Loucy (cell line): ENCODE results near the gene DRD4.

ENCODE experiments used
- H2AFZ ChIP-seq: fragments of 200-600 bp; sonication (generic); 2 replicates; pipeline ENCODE4 v1.6.0; 2016; ENCODE audit warnings: antibody characterized with exemption, mild to moderate bottlenecking, low read length, moderate library complexity
- H3F3A ChIP-seq: fragments of 200-600 bp; 2 replicates; pipeline ENCODE4 v1.6.0; 2016; ENCODE audit warnings: antibody characterized with exemption, low read depth, mild to moderate bottlenecking
- H3K27me3 ChIP-seq: fragments of 200-600 bp; sonication (generic); 2 replicates; pipeline ENCODE4 v1.6.1; 2014; ENCODE audit warnings: low read length, mild to moderate bottlenecking; ENCODE audit not compliant: insufficient read depth, poor library complexity, severe bottlenecking
- H3K36me3 ChIP-seq: fragments of 200-600 bp; sonication (generic); 2 replicates; pipeline ENCODE4 v1.6.1; 2016; ENCODE audit warnings: low read length; ENCODE audit not compliant: insufficient read depth
- H3K4me1 ChIP-seq: fragments of 200-600 bp; sonication (generic); 2 replicates; pipeline ENCODE4 v1.5.1; 2014; ENCODE audit warnings: low read length, mild to moderate bottlenecking; ENCODE audit not compliant: insufficient read depth, poor library complexity, severe bottlenecking
- H3K4me2 ChIP-seq: fragments of 200-600 bp; sonication (generic); 2 replicates; pipeline ENCODE4 v1.6.0; 2014; ENCODE audit warnings: antibody characterized with exemption, low read length, low read depth, mild to moderate bottlenecking; ENCODE audit not compliant: poor library complexity, severe bottlenecking
- H3K4me3 ChIP-seq: fragments of 200-600 bp; sonication (generic); 2 replicates; pipeline ENCODE4 v1.5.1; 2014; ENCODE audit warnings: low read length, mild to moderate bottlenecking, mixed read lengths; ENCODE audit not compliant: poor library complexity, severe bottlenecking
- H3K79me2 ChIP-seq: fragments of 200-600 bp; sonication (generic); 2 replicates; pipeline ENCODE4 v1.6.1; 2014; ENCODE audit warnings: low read length; ENCODE audit not compliant: insufficient read depth
- H3K9ac ChIP-seq: fragments of 200-600 bp; sonication (generic); 2 replicates; pipeline ENCODE4 v1.6.0; 2014; ENCODE audit warnings: mild to moderate bottlenecking, low read depth, low read length, moderate library complexity; ENCODE audit not compliant: poor library complexity, severe bottlenecking
- H3K9me2 ChIP-seq: fragments of 200-600 bp; sonication (generic); replicated peaks from 2 replicates; pipeline ENCODE4 v1.6.1; 2016; ENCODE audit warnings: low read depth, low read length, mixed read lengths
- H3K9me3 ChIP-seq: fragments of 200-600 bp; sonication (generic); 2 replicates; pipeline ENCODE4 v1.6.1; 2014; ENCODE audit warnings: mild to moderate bottlenecking, antibody characterized with exemption, low read length, low read depth; ENCODE audit not compliant: insufficient read depth
- H4K20me1 ChIP-seq: fragments of 200-600 bp; sonication (generic); 2 replicates; pipeline ENCODE4 v1.6.0; 2014; ENCODE audit warnings: antibody characterized with exemption, low read length, mild to moderate bottlenecking; ENCODE audit not compliant: insufficient read depth, poor library complexity, severe bottlenecking
- EZH2phosphoT487 ChIP-seq: fragments of 200-600 bp; IDR thresholded peaks from 2 replicates; pipeline ENCODE4 v1.6.1; 2018; ENCODE audit warnings: antibody characterized with exemption, mild to moderate bottlenecking, moderate library complexity, borderline replicate concordance
- TF ChIP-seq, protein P1 (sequence below): fragments of 200-600 bp; sonication (generic); conservative IDR thresholded peaks from 2 replicates; pipeline ENCODE4 v1.5.1; 2014; ENCODE audit warnings: mild to moderate bottlenecking, antibody characterized with exemption, low read length

DRD4 gene

DNA sequence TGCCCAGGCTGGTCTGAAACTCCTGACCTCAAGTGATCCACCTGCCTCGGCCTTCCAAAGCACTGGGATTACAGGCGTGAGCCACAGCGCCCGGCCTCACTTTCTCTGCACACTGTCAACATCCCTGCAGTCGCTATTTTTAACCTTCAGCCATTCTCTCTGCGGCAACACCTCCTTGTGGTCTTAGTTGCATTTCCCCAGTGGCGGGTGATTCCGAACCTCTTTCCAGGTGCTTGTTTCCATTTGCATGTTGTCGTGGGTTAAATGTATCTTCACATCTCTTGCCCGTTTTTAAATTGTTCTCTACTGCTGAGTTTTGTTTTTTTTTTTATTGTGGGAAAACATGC is 7.9 kb upstream of the DRD4 start:
- H3K9me3 ChIP-seq = no peaks in the 10 kb centered on the region
- no peak for TF ChIP-seq EZH2phosphoT487
- TF ChIP-seq, protein P1, sequence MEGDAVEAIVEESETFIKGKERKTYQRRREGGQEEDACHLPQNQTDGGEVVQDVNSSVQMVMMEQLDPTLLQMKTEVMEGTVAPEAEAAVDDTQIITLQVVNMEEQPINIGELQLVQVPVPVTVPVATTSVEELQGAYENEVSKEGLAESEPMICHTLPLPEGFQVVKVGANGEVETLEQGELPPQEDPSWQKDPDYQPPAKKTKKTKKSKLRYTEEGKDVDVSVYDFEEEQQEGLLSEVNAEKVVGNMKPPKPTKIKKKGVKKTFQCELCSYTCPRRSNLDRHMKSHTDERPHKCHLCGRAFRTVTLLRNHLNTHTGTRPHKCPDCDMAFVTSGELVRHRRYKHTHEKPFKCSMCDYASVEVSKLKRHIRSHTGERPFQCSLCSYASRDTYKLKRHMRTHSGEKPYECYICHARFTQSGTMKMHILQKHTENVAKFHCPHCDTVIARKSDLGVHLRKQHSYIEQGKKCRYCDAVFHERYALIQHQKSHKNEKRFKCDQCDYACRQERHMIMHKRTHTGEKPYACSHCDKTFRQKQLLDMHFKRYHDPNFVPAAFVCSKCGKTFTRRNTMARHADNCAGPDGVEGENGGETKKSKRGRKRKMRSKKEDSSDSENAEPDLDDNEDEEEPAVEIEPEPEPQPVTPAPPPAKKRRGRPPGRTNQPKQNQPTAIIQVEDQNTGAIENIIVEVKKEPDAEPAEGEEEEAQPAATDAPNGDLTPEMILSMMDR = no peak
- no peak overlapping the region for H3K9ac ChIP-seq
- H3K27me3 ChIP-seq = no peaks in the 10 kb centered on the region
- no peaks in the 10 kb centered on the region for H3K79me2 ChIP-seq
- H3K36me3 ChIP-seq = no peaks in the 10 kb centered on the region
- no peak overlapping the region for H3K4me3 ChIP-seq
- H3K4me2 ChIP-seq = peak overlapping the region; percentile 8
- H3K4me1 ChIP-seq = peaks cover 17% of the 10 kb centered on the region
- no peaks in the 10 kb centered on the region for H3F3A ChIP-seq
- no peaks in the 10 kb centered on the region for H4K20me1 ChIP-seq
- no peak overlapping the region for H2AFZ ChIP-seq
- no peaks in the 10 kb centered on the region for H3K9me2 ChIP-seq

DNA sequence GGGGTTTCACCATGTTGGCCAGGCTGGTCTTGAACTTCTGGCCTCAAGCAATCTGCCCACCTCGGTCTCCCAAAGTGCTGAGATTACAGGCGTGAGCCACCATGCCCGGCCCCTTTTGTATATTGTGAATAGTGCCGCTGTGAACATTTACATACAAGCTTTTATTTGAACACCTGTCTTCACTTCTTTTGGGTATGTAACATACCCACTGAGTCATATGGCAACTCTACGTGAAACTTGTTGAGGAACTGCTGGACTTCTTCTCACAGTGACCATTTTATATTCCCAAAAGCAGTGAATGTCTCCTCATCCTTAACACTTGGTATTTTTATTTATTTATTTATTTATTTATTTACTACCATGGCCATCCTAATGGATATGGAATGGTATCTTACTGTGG is 6.2 kb upstream of the DRD4 start:
- no peaks in the 10 kb centered on the region for H4K20me1 ChIP-seq
- no peak overlapping the region for H3K9ac ChIP-seq
- H3K9me3 ChIP-seq = no peaks in the 10 kb centered on the region
- H3K27me3 ChIP-seq = no peaks in the 10 kb centered on the region
- no peaks in the 10 kb centered on the region for H3K79me2 ChIP-seq
- no peaks in the 10 kb centered on the region for H3F3A ChIP-seq
- no peak overlapping the region for H3K4me3 ChIP-seq
- no peak overlapping the region for H2AFZ ChIP-seq
- H3K9me2 ChIP-seq = no peaks in the 10 kb centered on the region
- no peak overlapping the region for H3K4me2 ChIP-seq
- peaks cover 17% of the 10 kb centered on the region for H3K4me1 ChIP-seq
- H3K36me3 ChIP-seq = no peaks in the 10 kb centered on the region
- TF ChIP-seq, protein P1 = no peak
- TF ChIP-seq EZH2phosphoT487 = no peak

DNA sequence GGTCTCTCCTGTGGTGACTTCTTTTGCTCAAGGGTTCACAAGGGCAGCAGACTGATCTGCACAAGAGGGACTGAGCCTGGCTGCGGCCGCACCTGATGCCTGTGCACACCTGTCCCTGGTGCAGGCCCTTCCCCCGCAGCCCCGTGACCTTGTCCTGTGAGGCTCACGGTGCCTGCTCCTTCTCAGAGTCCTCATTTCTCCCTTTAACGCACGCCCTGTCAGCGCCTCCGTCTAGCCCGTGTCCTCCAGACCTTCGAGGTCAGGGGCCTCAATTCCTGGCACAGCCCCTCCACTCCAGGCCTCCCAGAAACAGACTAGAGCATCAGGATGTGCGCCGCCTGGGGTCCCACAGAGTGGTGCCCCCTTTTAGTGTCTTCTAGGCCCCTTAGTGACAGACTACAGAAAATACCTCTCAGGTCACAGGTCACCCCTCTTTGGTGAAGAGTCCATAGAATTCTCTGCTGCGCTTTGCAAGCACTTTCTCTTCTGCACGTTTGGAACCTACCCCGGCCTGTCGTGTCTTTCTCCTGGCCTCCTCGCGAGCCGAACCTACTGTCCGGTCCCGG is 1.0 kb upstream of the DRD4 start:
- Histone ChIP-seq H3K4me3 (no peak overlapping the region), H3K9ac (no peak overlapping the region), H3F3A (no peaks in the 10 kb centered on the region), H3K27me3 (no peaks in the 10 kb centered on the region), H3K9me2 (no peaks in the 10 kb centered on the region), H4K20me1 (no peaks in the 10 kb centered on the region), H3K4me1 (no peaks in the 10 kb centered on the region), H2AFZ (no peak overlapping the region), H3K9me3 (no peaks in the 10 kb centered on the region), H3K79me2 (no peaks in the 10 kb centered on the region), H3K36me3 (no peaks in the 10 kb centered on the region), H3K4me2 (no peak overlapping the region)
- TF ChIP-seq, protein P1 = no peak
